22Rv1 (cell line): ENCODE results near the gene PARD3B.

Experiments used
- CTCF ChIP-seq: fragments of 450-650 bp; IDR thresholded peaks from 2 replicates; pipeline ENCODE4 v1.5.1; 2017; ENCODE audit warnings: mild to moderate bottlenecking
- ZFX ChIP-seq: fragments of 450-650 bp; IDR thresholded peaks from 2 replicates; pipeline ENCODE4 v1.6.1; 2017; ENCODE audit warnings: antibody characterized with exemption, borderline replicate concordance

- TF ChIP-seq CTCF (no peak), ZFX (no peak)
Observed at GRCh38 chr2:204538182-204539018, 6.9 kb upstream of the PARD3B start.
